GM12872 (cell line): ENCODE results near the gene SCGB1D1.

Source experiments
- TF ChIP-seq, protein P1 (sequence below): IDR thresholded peaks from 3 replicates; pipeline ENCODE4 v1.5.1; 2011; ENCODE audit warnings: low read depth, mild to moderate bottlenecking, low read length, moderate library complexity; ENCODE audit not compliant: insufficient read depth

SCGB1D1 gene

DNA sequence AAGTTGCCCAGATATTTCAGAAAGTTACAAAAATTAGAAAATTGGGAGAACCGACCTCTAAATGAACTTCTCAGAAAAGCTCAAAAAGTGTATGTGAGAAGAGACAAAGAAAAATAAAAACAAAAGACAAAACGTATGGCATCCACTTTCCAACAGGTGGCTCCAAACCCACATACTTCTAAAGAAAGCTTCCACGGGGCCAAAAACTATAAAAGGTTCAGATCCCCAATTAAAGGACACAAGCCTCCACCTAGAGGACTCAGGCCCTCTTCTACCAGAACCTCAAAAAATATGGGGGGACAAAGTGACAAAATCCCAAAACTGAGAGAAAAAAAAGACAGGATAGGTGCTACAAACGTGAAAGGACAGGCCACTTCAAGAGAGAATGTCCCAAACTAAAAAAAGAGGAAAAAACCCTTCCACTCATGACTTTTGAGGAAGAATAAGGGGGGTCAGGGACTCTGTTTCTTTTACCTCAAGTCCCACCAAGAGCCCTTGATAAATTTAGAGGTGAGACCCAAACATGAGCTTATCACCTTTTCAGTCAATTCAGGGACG lies 27.3 kb downstream of the SCGB1D1 start:
- TF ChIP-seq, protein P1, sequence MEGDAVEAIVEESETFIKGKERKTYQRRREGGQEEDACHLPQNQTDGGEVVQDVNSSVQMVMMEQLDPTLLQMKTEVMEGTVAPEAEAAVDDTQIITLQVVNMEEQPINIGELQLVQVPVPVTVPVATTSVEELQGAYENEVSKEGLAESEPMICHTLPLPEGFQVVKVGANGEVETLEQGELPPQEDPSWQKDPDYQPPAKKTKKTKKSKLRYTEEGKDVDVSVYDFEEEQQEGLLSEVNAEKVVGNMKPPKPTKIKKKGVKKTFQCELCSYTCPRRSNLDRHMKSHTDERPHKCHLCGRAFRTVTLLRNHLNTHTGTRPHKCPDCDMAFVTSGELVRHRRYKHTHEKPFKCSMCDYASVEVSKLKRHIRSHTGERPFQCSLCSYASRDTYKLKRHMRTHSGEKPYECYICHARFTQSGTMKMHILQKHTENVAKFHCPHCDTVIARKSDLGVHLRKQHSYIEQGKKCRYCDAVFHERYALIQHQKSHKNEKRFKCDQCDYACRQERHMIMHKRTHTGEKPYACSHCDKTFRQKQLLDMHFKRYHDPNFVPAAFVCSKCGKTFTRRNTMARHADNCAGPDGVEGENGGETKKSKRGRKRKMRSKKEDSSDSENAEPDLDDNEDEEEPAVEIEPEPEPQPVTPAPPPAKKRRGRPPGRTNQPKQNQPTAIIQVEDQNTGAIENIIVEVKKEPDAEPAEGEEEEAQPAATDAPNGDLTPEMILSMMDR: peak; percentile 46; the same call in 2 of the 3 replicates

DNA sequence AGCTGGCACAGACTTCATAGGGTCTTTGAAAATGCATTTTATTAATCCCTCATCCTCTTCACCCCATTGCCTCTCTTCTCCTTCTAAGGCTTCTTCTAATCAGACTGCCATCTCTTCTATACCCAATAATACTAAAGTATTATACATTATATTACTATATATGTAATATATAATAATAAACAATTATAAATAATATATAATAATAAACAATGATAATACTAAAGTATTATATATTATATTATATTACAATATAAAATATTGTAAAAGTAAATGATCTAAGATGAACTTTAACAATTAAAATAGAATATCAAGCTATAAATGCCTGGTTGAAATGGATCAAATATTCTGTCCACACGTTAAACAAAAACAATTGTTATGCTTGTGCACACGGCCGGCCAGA lies 31.5 kb downstream of the SCGB1D1 start:
- TF ChIP-seq, protein P1: no peak

DNA sequence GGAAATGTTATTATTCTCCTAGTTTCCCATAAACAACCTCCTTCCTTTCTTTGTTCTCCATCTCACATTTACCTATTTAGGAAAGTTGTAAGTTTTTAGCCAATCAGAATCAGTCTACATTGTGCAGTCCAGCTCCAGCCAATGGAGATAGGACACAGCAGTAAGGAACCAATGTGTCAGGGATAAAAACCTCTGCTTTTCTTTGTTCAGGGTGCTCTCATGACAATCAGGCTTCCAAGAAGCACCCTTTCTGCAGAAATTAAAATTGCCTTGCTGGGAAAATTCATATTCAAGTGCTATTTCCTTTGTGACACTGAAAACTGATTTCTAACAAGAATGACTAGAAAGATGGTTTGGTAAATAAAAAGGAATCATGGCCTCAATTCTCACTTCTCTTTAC lies 33.1 kb downstream of the SCGB1D1 start:
- TF ChIP-seq, protein P1: no peak

DNA sequence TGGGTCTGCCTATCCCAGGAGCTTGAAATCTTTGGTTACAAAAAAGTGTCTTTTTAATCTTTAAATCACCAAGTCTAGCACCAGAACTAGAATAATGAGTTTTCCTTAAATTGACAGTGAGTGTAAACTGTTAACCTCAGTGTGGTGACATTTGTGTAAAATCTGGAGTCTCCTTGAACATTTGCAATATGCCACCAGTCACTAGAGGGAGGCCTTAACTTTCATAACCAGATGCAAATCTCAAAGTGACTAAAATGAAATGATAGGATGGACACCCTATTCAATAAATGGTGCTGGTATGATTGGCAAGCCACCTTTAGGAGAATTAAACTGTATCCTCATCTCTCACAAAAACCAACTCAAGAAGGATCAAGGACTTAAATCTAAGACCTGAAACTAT lies 43.7 kb downstream of the SCGB1D1 start:
- TF ChIP-seq, protein P1: no peak

DNA sequence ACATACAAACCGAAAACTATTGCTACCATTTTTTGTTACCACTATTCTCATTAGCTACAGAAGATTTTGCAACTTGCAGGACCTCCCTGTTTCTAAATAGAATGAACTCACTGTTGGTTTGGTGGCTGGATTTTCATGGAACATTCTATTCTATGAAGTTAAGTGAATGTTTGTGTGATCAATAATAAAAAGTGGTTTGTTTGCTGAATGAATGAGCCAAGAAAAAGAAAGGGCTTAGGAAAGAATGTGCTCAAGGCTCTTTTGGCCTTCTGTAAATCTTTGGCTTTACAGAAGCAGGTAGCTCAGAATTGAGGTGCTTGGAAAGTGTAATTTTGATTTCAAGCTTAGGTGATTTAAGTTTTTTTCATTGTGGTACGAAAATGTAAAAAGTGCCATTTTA lies 46.2 kb downstream of the SCGB1D1 start:
- TF ChIP-seq, protein P1: no peak

DNA sequence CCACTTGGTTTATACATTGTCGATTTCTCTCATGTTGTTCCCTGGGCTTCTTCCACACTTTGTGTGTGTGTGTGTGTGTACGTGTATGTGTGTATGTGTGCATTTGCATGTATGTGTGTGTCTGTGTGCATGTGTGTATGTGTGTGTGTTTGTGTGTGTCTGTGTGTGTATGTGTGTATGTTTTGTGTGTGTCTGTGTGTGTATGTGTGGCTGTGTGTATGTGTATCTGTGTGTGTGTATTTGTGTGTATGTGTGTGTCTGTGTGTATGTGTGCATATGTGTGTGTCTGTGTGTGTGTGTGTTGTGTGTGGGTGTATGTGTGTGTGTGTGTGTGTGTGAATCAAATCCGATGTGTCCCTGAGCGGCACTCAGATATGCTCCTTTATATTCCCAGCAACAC lies 47.5 kb downstream of the SCGB1D1 start:
- TF ChIP-seq, protein P1: no peak

DNA sequence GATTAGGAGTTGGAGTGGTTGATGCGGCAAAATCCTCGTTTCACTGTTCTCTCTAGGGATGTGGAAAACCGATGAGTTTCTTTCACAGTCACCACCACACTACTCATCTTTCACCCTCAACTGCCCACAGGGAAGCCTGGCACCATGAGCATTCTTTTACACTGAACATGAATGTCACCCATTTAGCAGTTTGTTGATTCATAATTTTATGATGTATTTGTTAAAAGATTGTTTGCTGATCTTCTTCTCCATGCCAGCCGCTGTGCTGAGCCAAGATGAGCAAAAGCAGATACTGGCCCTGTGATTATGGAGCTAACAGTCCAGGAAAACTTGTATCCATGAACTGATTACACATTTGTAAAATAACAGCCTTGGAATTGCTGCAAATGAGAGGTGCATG lies 48.1 kb downstream of the SCGB1D1 start:
- TF ChIP-seq, protein P1: no peak
